HG02973 (cell line): ENCODE measurements around the gene ICOS.

Experiments
- ATAC-seq: cut with Tn5 transposase; IDR thresholded peaks from one replicate; pipeline ENCODE4 v1.9.1; 2021; ENCODE audit warnings: moderate library complexity; ENCODE audit not compliant: unreplicated experiment

Gene ICOS

GRCh38 chr2:204005940-204006721 is 69.6 kb downstream of the ICOS start:
- no peak for ATAC-seq

- ATAC-seq, result no peak
These were observed 71.8 kb downstream of the ICOS start for GRCh38 chr2:204008352-204008751.

DNA sequence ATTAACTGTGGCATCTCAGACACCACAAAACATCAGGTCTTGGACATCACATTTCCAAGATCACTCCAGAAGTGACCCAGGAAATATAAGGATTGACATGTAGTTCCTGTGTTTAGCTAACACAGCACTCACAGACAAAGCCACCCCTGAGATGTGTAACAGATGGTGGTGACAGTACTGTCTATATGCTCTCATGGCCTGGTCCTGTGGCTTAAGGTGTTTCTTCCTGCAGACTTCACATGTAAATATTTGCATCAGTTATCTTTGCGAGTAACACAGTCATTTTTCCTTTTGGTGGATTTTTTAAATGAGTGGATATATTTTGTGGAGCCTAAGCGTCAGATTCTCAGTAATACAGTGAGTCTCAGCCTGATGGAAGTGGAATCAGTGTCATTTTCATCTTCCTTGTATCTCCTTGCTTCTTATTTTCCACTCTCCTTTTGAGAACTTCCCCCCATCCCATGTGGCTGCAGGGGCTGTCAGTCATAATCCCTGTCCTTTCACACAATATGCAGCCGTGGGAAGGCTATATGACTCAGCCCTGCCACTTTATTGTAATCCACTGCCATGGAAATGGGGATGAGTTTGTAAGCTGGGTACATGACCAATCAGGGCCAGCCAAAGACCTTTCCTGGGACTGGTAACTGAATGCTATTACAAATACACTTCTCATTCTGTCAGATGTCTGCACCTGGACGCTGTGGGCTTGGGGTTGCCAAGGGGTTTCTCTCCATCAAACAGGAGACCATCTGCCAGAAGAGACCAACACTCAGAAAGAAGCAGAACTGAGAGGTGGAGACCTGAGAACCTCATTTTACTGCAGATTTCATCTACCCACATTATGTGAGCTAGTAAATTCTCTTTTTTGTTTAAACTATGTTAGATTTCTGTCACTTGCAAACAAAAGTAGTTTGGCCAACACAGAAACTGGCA is 74.3 kb downstream of the ICOS start:
- no peak for ATAC-seq
